Heart left ventricle (tissue), 16 donors: ENCODE results near the gene TMEM51. TPM values are rescaled to one million over a fixed set of nuclear protein-coding genes. Genes with fewer than 3 reads are reported as not detected.

Source experiments
- ATAC-seq, 4 donors: fragments of 200-7000 bp; cut with Tn5 transposase; one replicate each; pipeline ENCODE4 v1.9.1; 2020 to 2022; ENCODE audit warnings: moderate library complexity in 4 of 4, mild to moderate bottlenecking in 3 of 4, moderate number of reproducible peaks in 1 of 4
- DNase-seq, 5 donors: peaks; one replicate each; pipeline ENCODE4 v3.0.0-alpha.2; 2020
- H3K27ac ChIP-seq, 12 donors: fragments of 200-600 bp; sonication (generic) in 4 of 12; one replicate each; pipeline versions ENCODE4 v1.5.0 to v1.8.0; 2016 to 2022; ENCODE audit warnings: mild to moderate bottlenecking in 2 of 12
- H3K27me3 ChIP-seq, 9 donors: fragments of 200-600 bp; sonication (generic) in 2 of 9; one replicate each; pipeline versions ENCODE4 v1.5.1 to v1.8.0; 2016 to 2022; ENCODE audit warnings: mild to moderate bottlenecking in 3 of 9
- H3K36me3 ChIP-seq, 9 donors: fragments of 200-600 bp; sonication (generic) in 2 of 9; one replicate each; pipeline versions ENCODE4 v1.5.0 to v1.8.0; 2018 to 2022; ENCODE audit warnings: mild to moderate bottlenecking in 2 of 9
- H3K4me1 ChIP-seq, 12 donors: fragments of 200-600 bp; sonication (generic) in 4 of 12; one replicate each; pipeline versions ENCODE4 v1.5.0 to v1.8.0; 2016 to 2022; ENCODE audit warnings: mild to moderate bottlenecking in 3 of 12
- H3K4me3 ChIP-seq, 12 donors: fragments of 200-600 bp; sonication (generic) in 4 of 12; one replicate each; pipeline versions ENCODE4 v1.5.0 to v1.8.0; 2017 to 2022; ENCODE audit warnings: mild to moderate bottlenecking in 9 of 12, moderate library complexity in 4 of 12
- H3K9me3 ChIP-seq, 12 donors: fragments of 200-600 bp; sonication (generic) in 4 of 12; one replicate each; pipeline versions ENCODE4 v1.5.0 to v1.8.0; 2016 to 2022; ENCODE audit warnings: mild to moderate bottlenecking in 1 of 12
- CTCF ChIP-seq, 12 donors: fragments of 200-600 bp; sonication (generic) in 4 of 12; IDR thresholded peaks; one replicate each; pipeline versions ENCODE4 v1.5.0 to v1.8.0; 2018 to 2022; ENCODE audit warnings: antibody characterized with exemption in 12 of 12, mild to moderate bottlenecking in 5 of 12
- POLR2A ChIP-seq, 2 donors: fragments of 450-650 bp; IDR thresholded peaks; one replicate each; pipeline ENCODE4 v1.6.1; 2017; ENCODE audit warnings: antibody characterized with exemption in 2 of 2, mild to moderate bottlenecking in 2 of 2, moderate library complexity in 2 of 2
- WGBS, 4 donors: extraction: QIAGEN DNeasy Blood & Tissue Kit in 2 of 4; methylation state at CpG; one replicate each; pipeline versions ENCODE4 v1.1.5 to v1.1.7; 2013 to 2018; 5-methylcytosine and 5-hydroxymethylcytosine counted together
- intact Hi-C, 10 donors: fragments of 100-400 bp; cut with DNase I; formaldehyde crosslinking; loops; one replicate each; pipeline versions ENCODE4 v1.11.1 to v1.14.2; 2022
- polyA plus RNA-seq, 2 donors: library from polyadenylated mRNA; stranded (reverse); fragments of 200-250 nt; gene quantifications; one replicate each; pipeline ENCODE4 v1.2.3, GENCODE V29; 2013
- total RNA-seq, 9 donors: library from RNA; depleted of rRNA in 2 of 9; stranded (reverse); fragments of >200 nt in 2 of 9; fragmentation: NEBNext Ultra II Directional in 3 of 9; extraction: Animal tissue kit (Norgen Biotek cat#: 25700) in 3 of 9; gene quantifications; one replicate each; pipeline versions ENCODE4 v1.1.0 to v1.2.4, GENCODE V29; 2016 to 2023
- donor health status: ischemic (EF 13 %, LVEDD 7.1; RV severe dilation, severe dysfunction).
- donor health status: healthy with polysubstance abuse.
- donor health status: DM: no; HTN: yes; CAD: no.
- donor health status: DM: no; HTN: no; CAD: no.
- donor health status: ischemic (EF 25% LVEDD 6.9; RV normal size, moderate dysfunction).
- donor health status: ischemic (EF 25% LVEDD 5.7; RV mildly dilated, moderate dysfunction).
- donor health status: healthy.
- donor health status: DM: yes; HTN: yes; CAD: no.
- donor health status: ischemic (EF 35%, LVEDD 5.7; RV mildly dilated, moderate dysfunction).
- donor health status: nonischemic (EF 11% LVEDD 7.7; RV severe dilation, severe dysfunction).
- donor health status: DM: yes; HTN: yes; CAD: no.
- donor health status: PGD.
- donor health status: ischemic (EF 29% LVEDD 5.4; RV normal size, mild dysfunction).
- donor health status: nonischemic (EF 23%, LVEDD 6.1; RV moderate dilation, normal function).

TMEM51 gene
- total and polyA plus RNA-seq, 11 donors, result 2.0 to 9.5 (median 3.8) TPM

- H3K27me3 ChIP-seq, result no peaks in the 10 kb centered on the region
- DNase-seq (no peak), ATAC-seq (no peak)
- WGBS, 4 donors, result 74 to 92% (median 83%) methylated on average over 4 of the region's 4 CpGs
- H3K9me3 ChIP-seq, result peaks cover 0 to 7% (median 0%) of the 10 kb centered on the region in 12 donors
- no peaks in the 10 kb centered on the region for H3K36me3 ChIP-seq
- intact Hi-C loops, result loop anchor here in 1 of 10 donors (10.0 kb wide), 1 partner anchor 278 kb away; no protein-coding TSS in a partner anchor
- no peak overlapping the region for H3K27ac ChIP-seq
- H3K4me3 ChIP-seq, result no peak overlapping the region
- no peak for TF ChIP-seq CTCF (IDR thresholded peaks at IDR 0.05)
- TF ChIP-seq POLR2A (IDR thresholded peaks at IDR 0.05), result no peak
- H3K4me1 ChIP-seq, result peaks cover 0 to 20% (median under 1%) of the 10 kb centered on the region in 12 donors
Measured at GRCh38 chr1:15146971-15147376, 6.6 kb upstream of the TMEM51 start.

GRCh38 chr1:15148004-15148403 lies 5.5 kb upstream of the TMEM51 start:
- H3K36me3 ChIP-seq, result no peaks in the 10 kb centered on the region
- no peaks in the 10 kb centered on the region for H3K9me3 ChIP-seq
- 78 to 89% (median 85%) methylated on average over 6 of the region's 6 CpGs for WGBS, 4 donors
- no peak overlapping the region for H3K4me3 ChIP-seq
- H3K27me3 ChIP-seq, result no peaks in the 10 kb centered on the region
- no peak for DNase-seq
- H3K27ac ChIP-seq, result no peak overlapping the region
- peaks cover 0 to 22% (median 4%) of the 10 kb centered on the region in 12 donors for H3K4me1 ChIP-seq
- no peak for TF ChIP-seq CTCF (IDR thresholded peaks at IDR 0.05)
- no peak for TF ChIP-seq POLR2A (IDR thresholded peaks at IDR 0.05)
- ATAC-seq, result no peak
- intact Hi-C loops, result loop anchor here in 1 of 10 donors (10.0 kb wide), 1 partner anchor 277 kb away; no protein-coding TSS in a partner anchor

- H3K9me3 ChIP-seq, result no peaks in the 10 kb centered on the region
- no peak for DNase-seq
- TF ChIP-seq POLR2A (IDR thresholded peaks at IDR 0.05) (no peak), CTCF (IDR thresholded peaks at IDR 0.05) (no peak)
- 90 to 93% (median 92%) methylated on average over 9 of the region's 9 CpGs for WGBS, 4 donors
- H3K27ac ChIP-seq, result no peak overlapping the region
- peaks cover 0 to 27% (median 4%) of the 10 kb centered on the region in 12 donors for H3K4me1 ChIP-seq
- H3K4me3 ChIP-seq, result no peak overlapping the region
- H3K36me3 ChIP-seq, result no peaks in the 10 kb centered on the region
- ATAC-seq, result no peak
- H3K27me3 ChIP-seq, result no peaks in the 10 kb centered on the region
- intact Hi-C loops, result loop anchor here in 1 of 10 donors (10.0 kb wide), 1 partner anchor 276 kb away; no protein-coding TSS in a partner anchor
Measured at GRCh38 chr1:15148475-15148874, 5.1 kb upstream of the TMEM51 start.

- intact Hi-C loops, result loop anchor here in 1 of 10 donors (10.0 kb wide), 1 partner anchor 276 kb away; no protein-coding TSS in a partner anchor
- no peak for DNase-seq
- Histone ChIP-seq H3K4me3 (no peak overlapping the region), H3K36me3 (no peaks in the 10 kb centered on the region), H3K4me1 (peaks cover 0 to 29% (median 4%) of the 10 kb centered on the region in 12 donors), H3K9me3 (no peaks in the 10 kb centered on the region), H3K27me3 (peaks cover 0 to 3% (median 0%) of the 10 kb centered on the region in 9 donors), H3K27ac (no peak overlapping the region)
- ATAC-seq, result no peak
- 0% methylated on average over 1 of the region's 1 CpG for WGBS, 4 donors
- TF ChIP-seq CTCF (IDR thresholded peaks at IDR 0.05) (no peak), POLR2A (IDR thresholded peaks at IDR 0.05) (no peak)
Measured at GRCh38 chr1:15148941-15149340, 4.6 kb upstream of the TMEM51 start.
